ENCODE results near the gene NOL9. TPM values are rescaled to one million over a fixed set of nuclear protein-coding genes. Genes with fewer than 3 reads are reported as not detected.

Gene NOL9
- total and polyA plus RNA-seq, 2 of the 13 experiments (the other 11 are each of a cell fraction or from before 2014, with no cell fraction given): 18.0 to 24.7 TPM

GRCh38 chr1:6474815-6475282 lies 79.5 kb downstream of the NOL9 start:
- intact Hi-C loops (cut with micrococcal nuclease; ENCODE audit: unreplicated experiment) (loop anchor here (1.0 kb wide), 1 partner anchor 30 kb away; no protein-coding TSS in a partner anchor), in situ Hi-C loops (cut with HindIII; ENCODE audit: extremely low pct_ligation_motif_present, low pct_unique_long_range_greater_than_20kb) (loop anchor here (25.0 kb wide), 1 partner anchor 737 kb away; no protein-coding TSS in a partner anchor)
- FAIRE-seq (no peak), ATAC-seq (no peak), DNase-seq (ENCODE audit: low spot score) (no peak)
- H3K9ac ChIP-seq (ENCODE audit: insufficient read depth, low read depth, low read length): no peak overlapping the region
- no peaks in the 10 kb centered on the region for H4K20me1 ChIP-seq (ENCODE audit: insufficient read depth, low read length)
- H3K4me2 ChIP-seq (ENCODE audit: low read depth, low read length): no peak overlapping the region
- no peaks in the 10 kb centered on the region for H3K27me3 ChIP-seq (ENCODE audit: control insufficient read depth in 1 of 2, insufficient read depth in 2 of 2, low read length in 2 of 2)
- ChIA-PET CTCF (ENCODE audit: low intra/inter-chr PET ratio, low total read pairs) (interaction anchor here (1.1 to 1.2 kb wide), 2 partner anchors 11 to 30 kb away, joined by 4 read pairs; no protein-coding TSS in a partner anchor), POLR2A (no interaction called here)
- H3K9me3 ChIP-seq (ENCODE audit: low read length): no peaks in the 10 kb centered on the region
- 75% methylated on average over 7 of the region's 13 CpGs for WGBS (ENCODE audit: low lambda C conversion rate)
- TF ChIP-seq DDIT3 (CRISPR knock-in tag; IDR thresholded peaks at IDR 0.05) (no peak), SNRNP70 (IDR thresholded peaks at IDR 0.05; ENCODE audit: low read depth, low read length) (no peak)
- no peaks in the 10 kb centered on the region for H3K79me2 ChIP-seq (ENCODE audit: insufficient read depth, low read length)
- no peak overlapping the region for H3K4me3 ChIP-seq (replicated peaks in 1 of 3; ENCODE audit: insufficient read depth in 1 of 3, low read depth in 2 of 3, low read length in 3 of 3)
- H2AFZ ChIP-seq (ENCODE audit: low read length): no peak overlapping the region
- H3K27ac ChIP-seq (ENCODE audit: extremely low read length, insufficient read depth, low read length): no peak overlapping the region
- no peaks in the 10 kb centered on the region for H3K36me3 ChIP-seq (replicated peaks in 1 of 2; ENCODE audit: control insufficient read depth in 1 of 2, insufficient read depth in 2 of 2, low read length in 2 of 2)
- no TSS peak for BruUV-seq (replicated peaks)
- H3K4me1 ChIP-seq (ENCODE audit: insufficient read depth, low read length): peaks cover 24% of the 10 kb centered on the region

- Histone ChIP-seq H3K4me1 (ENCODE audit: insufficient read depth, low read length) (peaks cover 24% of the 10 kb centered on the region), H3K9me3 (ENCODE audit: low read length) (no peaks in the 10 kb centered on the region), H3K4me2 (ENCODE audit: low read depth, low read length) (no peak overlapping the region), H3K4me3 (replicated peaks in 1 of 3; ENCODE audit: insufficient read depth in 1 of 3, low read depth in 2 of 3, low read length in 3 of 3) (no peak overlapping the region), H3K79me2 (ENCODE audit: insufficient read depth, low read length) (no peaks in the 10 kb centered on the region), H3K9ac (ENCODE audit: insufficient read depth, low read depth, low read length) (no peak overlapping the region), H3K27me3 (ENCODE audit: control insufficient read depth in 1 of 2, insufficient read depth in 2 of 2, low read length in 2 of 2) (no peaks in the 10 kb centered on the region), H3K27ac (ENCODE audit: extremely low read length, insufficient read depth, low read length) (no peak overlapping the region), H2AFZ (ENCODE audit: low read length) (no peak overlapping the region), H4K20me1 (ENCODE audit: insufficient read depth, low read length) (no peaks in the 10 kb centered on the region), H3K36me3 (replicated peaks in 1 of 2; ENCODE audit: control insufficient read depth in 1 of 2, insufficient read depth in 2 of 2, low read length in 2 of 2) (no peaks in the 10 kb centered on the region)
- no peak for ATAC-seq
- DNase-seq (ENCODE audit: low spot score): no peak
- no peak for FAIRE-seq
- no TSS peak for BruUV-seq (replicated peaks)
- in situ Hi-C loops (cut with HindIII; ENCODE audit: extremely low pct_ligation_motif_present, low pct_unique_long_range_greater_than_20kb): no loop called here
- TF ChIP-seq ZNF362 (CRISPR knock-in tag; IDR thresholded peaks at IDR 0.05; ENCODE audit: borderline replicate concordance): no peak
- 0 out of 2 replicates have a peak, but pooled peaks have one; percentile 10 for TF ChIP-seq PCBP1 (IDR thresholded peaks at IDR 0.05; ENCODE audit: borderline replicate concordance, low read depth, low read length)
- ChIA-PET POLR2A (no interaction called here), CTCF (ENCODE audit: low intra/inter-chr PET ratio, low total read pairs) (no interaction called here)
- intact Hi-C loops (cut with micrococcal nuclease; ENCODE audit: unreplicated experiment): no loop called here
- WGBS (ENCODE audit: low lambda C conversion rate): 86% methylated on average over 7 of the region's 33 CpGs
These were observed 80.1 kb downstream of the NOL9 start for GRCh38 chr1:6473974-6474814.
